ENCODE data around the gene SPSB1. TPM values are rescaled to one million over a fixed set of nuclear protein-coding genes. Genes with fewer than 3 reads are reported as not detected.

Gene SPSB1
- total RNA-seq = 9.2 TPM

GRCh38 chr1:9292361-9293240 is at the start of gene SPSB1:
SPSB1 (plus strand) TSS chr1:9292894; CDS start chr1:9355892, 62,998 bp downstream.
- peak; percentile 45 for DNase-seq

- no peak for DNase-seq
Observed at GRCh38 chr1:9243066-9243739, 49.5 kb upstream of the SPSB1 start.

GRCh38 chr1:9244501-9245229 is 48.0 kb upstream of the SPSB1 start:
- DNase-seq = no peak

- no peak for DNase-seq
Observed at GRCh38 chr1:9245230-9245619, 47.5 kb upstream of the SPSB1 start.

GRCh38 chr1:9245661-9246060 is 47.0 kb upstream of the SPSB1 start:
- DNase-seq = no peak

- no peak for DNase-seq
Observed at GRCh38 chr1:9246215-9246614, 46.5 kb upstream of the SPSB1 start.

GRCh38 chr1:9246841-9247785 is 45.6 kb upstream of the SPSB1 start:
- DNase-seq = no peak

GRCh38 chr1:9247894-9248293 is 44.8 kb upstream of the SPSB1 start:
- DNase-seq = no peak

GRCh38 chr1:9248341-9249262 is 44.1 kb upstream of the SPSB1 start:
- DNase-seq = no peak

- no peak for DNase-seq
Observed at GRCh38 chr1:9249263-9249533, 43.5 kb upstream of the SPSB1 start.

GRCh38 chr1:9249534-9250410 is 42.9 kb upstream of the SPSB1 start:
- DNase-seq = no peak

- no peak for DNase-seq
Observed at GRCh38 chr1:9250411-9251381, 42.0 kb upstream of the SPSB1 start.

- no peak for DNase-seq
Observed at GRCh38 chr1:9251501-9251900, 41.2 kb upstream of the SPSB1 start.

GRCh38 chr1:9253004-9253403 is 39.7 kb upstream of the SPSB1 start:
- DNase-seq = no peak

GRCh38 chr1:9253453-9254105 is 39.1 kb upstream of the SPSB1 start:
- DNase-seq = no peak

- DNase-seq = no peak
Observed at GRCh38 chr1:9256332-9256731, 36.4 kb upstream of the SPSB1 start.

GRCh38 chr1:9257851-9258250 is 34.8 kb upstream of the SPSB1 start:
- DNase-seq = no peak

- DNase-seq = no peak
Observed at GRCh38 chr1:9258629-9259028, 34.1 kb upstream of the SPSB1 start.
